Adrenal gland (tissue), 12 donors: ENCODE results near the gene C16orf78. TPM values are rescaled to one million over a fixed set of nuclear protein-coding genes. Genes with fewer than 3 reads are reported as not detected.
A peak's percentile ranks its signal among the peaks of the same experiment; 100 is the strongest.

ENCODE experiments used
- DNase-seq, 7 donors: peaks; one replicate each; pipeline ENCODE4 v3.0.0-alpha.2; 2019 to 2020
- H3K27ac ChIP-seq, 5 donors: fragments of 200-600 bp; sonication (generic) in 4 of 5; 1 replicate in 3 of 5; 2 replicates in 2 of 5; pipeline versions ENCODE4 v1.5.1 to v1.8.0; 2016 to 2020; ENCODE audit warnings: mild to moderate bottlenecking in 1 of 5
- H3K27me3 ChIP-seq: fragments of 200-600 bp; 2 replicates; pipeline ENCODE4 v1.8.0; 2021
- H3K36me3 ChIP-seq, 2 donors: fragments of 200-600 bp; replicated peaks in 1 of 2; 1 replicate in 1 of 2; 2 replicates in 1 of 2; pipeline versions ENCODE4 v1.5.1 to v1.8.0; 2018 to 2022
- H3K4me1 ChIP-seq, 2 donors: fragments of 200-600 bp; replicated peaks in 1 of 2; 1 replicate in 1 of 2; 2 replicates in 1 of 2; pipeline versions ENCODE4 v1.5.1 to v1.8.0; 2018 to 2021
- H3K4me3 ChIP-seq, 4 donors: fragments of 200-600 bp; sonication (generic) in 3 of 4; one replicate each; pipeline ENCODE4 v1.5.1; 2016 to 2018
- H3K9me3 ChIP-seq, 3 donors: fragments of 200-600 bp; sonication (generic) in 1 of 3; replicated peaks in 1 of 3; 1 replicate in 2 of 3; 2 replicates in 1 of 3; pipeline versions ENCODE4 v1.5.1 to v1.8.0; 2016 to 2021
- CTCF ChIP-seq, 6 experiments: fragments of 450-650 bp in 4 of 6; fragments of 200-600 bp in 2 of 6; sonication (generic) in 1 of 6; IDR thresholded peaks; 1 replicate in 5 of 6; 2 replicates in 1 of 6; pipeline versions ENCODE4 v1.5.1 to v1.8.0; 2016 to 2021; ENCODE audit warnings: antibody characterized with exemption in 6 of 6, mild to moderate bottlenecking in 2 of 6, moderate library complexity in 1 of 6
- POLR2A ChIP-seq, 2 donors: fragments of 450-650 bp; IDR thresholded peaks; one replicate each; pipeline ENCODE4 v1.6.1; 2017; ENCODE audit warnings: antibody characterized with exemption in 2 of 2, mild to moderate bottlenecking in 2 of 2, moderate library complexity in 1 of 2
- WGBS, 4 donors: extraction: QIAGEN DNeasy Blood & Tissue Kit in 2 of 4; methylation state at CpG; one replicate each; pipeline versions ENCODE4 v1.1.5 to v1.1.7; 2013 to 2017; 5-methylcytosine and 5-hydroxymethylcytosine counted together
- intact Hi-C, 2 donors: fragments of 100-400 bp; cut with DNase I; formaldehyde crosslinking; loops; one replicate each; pipeline versions ENCODE4 v1.14.1 to v1.15.0; 2022 to 2023
- polyA plus RNA-seq, 3 donors: library from polyadenylated mRNA; stranded (reverse); fragments of 200-250 nt in 2 of 3; fragments of 350-450 nt in 1 of 3; fragmentation: Illumina TruSeq in 1 of 3; extraction: RNeasy Lipid Tissue Mini Kit (QIAGEN cat#74804) in 1 of 3; gene quantifications; one replicate each; pipeline ENCODE4 v1.2.3, GENCODE V29; 2013 to 2014
- total RNA-seq, 9 donors: library from RNA; depleted of rRNA in 4 of 9; stranded (reverse); fragments of >200 nt in 4 of 9; fragments of 120-200 nt in 1 of 9; fragmentation: NEBNext Ultra II Directional in 1 of 9; extraction: Animal tissue kit (Norgen Biotek cat#: 25700) in 1 of 9; gene quantifications; one replicate each; pipeline versions ENCODE4 v1.1.0 to v1.2.4, GENCODE V29; 2013 to 2023
- donor health status: healthy with polysubstance abuse.
- donor health status: Bipolar disorder and iron deficiency.
- donor health status: DM: yes; HTN: yes; CAD: no.
- donor health status: DM: no; HTN: no; CAD: no.
- donor health status: DM: no; HTN: no; CAD: no.
- donor health status: DM: yes; HTN: yes; CAD: no.

C16orf78 gene
- total and polyA plus RNA-seq, 12 donors = not detected

- WGBS, 4 donors = 93 to 100% (median 96%) methylated on average over 2 of the region's 2 CpGs
- H3K27me3 ChIP-seq = no peaks in the 10 kb centered on the region
- H3K36me3 ChIP-seq = no peaks in the 10 kb centered on the region
- no peak overlapping the region for H3K4me3 ChIP-seq
- TF ChIP-seq CTCF (IDR thresholded peaks at IDR 0.05) (no peak), POLR2A (IDR thresholded peaks at IDR 0.05) (no peak)
- DNase-seq = peak in 2 of 7 donors; percentile 7 to 25
- no peak overlapping the region for H3K27ac ChIP-seq
- H3K9me3 ChIP-seq = no peaks in the 10 kb centered on the region
- H3K4me1 ChIP-seq = no peaks in the 10 kb centered on the region
- intact Hi-C loops = loop anchor here in 1 of 2 donors (5.0 kb wide), 2 partner anchors 183 to 513 kb away; no protein-coding TSS in a partner anchor
These were observed 35.5 kb downstream of the C16orf78 start for GRCh38 chr16:49409121-49409520.

- H3K4me3 ChIP-seq = no peak overlapping the region
- no peaks in the 10 kb centered on the region for H3K36me3 ChIP-seq
- 60 to 94% (median 89%) methylated on average over 1 to 3 of the region's 3 CpGs for WGBS, 4 donors
- H3K27me3 ChIP-seq = no peaks in the 10 kb centered on the region
- no peak overlapping the region for H3K27ac ChIP-seq
- no peak for TF ChIP-seq CTCF (IDR thresholded peaks at IDR 0.05)
- TF ChIP-seq POLR2A (IDR thresholded peaks at IDR 0.05) = no peak
- DNase-seq = peak in 1 of 7 donors; percentile 5
- no peaks in the 10 kb centered on the region for H3K9me3 ChIP-seq
- H3K4me1 ChIP-seq = no peaks in the 10 kb centered on the region
- intact Hi-C loops = loop anchor here in 1 of 2 donors (10.0 kb wide), 1 partner anchor 195 kb away; no protein-coding TSS in a partner anchor
These were observed 36.6 kb downstream of the C16orf78 start for GRCh38 chr16:49410226-49410625.

GRCh38 chr16:49411121-49411970, 37.7 kb downstream of the C16orf78 start:
- Histone ChIP-seq H3K27ac (no peak overlapping the region), H3K36me3 (no peaks in the 10 kb centered on the region), H3K4me3 (no peak overlapping the region), H3K27me3 (no peaks in the 10 kb centered on the region), H3K9me3 (no peaks in the 10 kb centered on the region), H3K4me1 (no peaks in the 10 kb centered on the region)
- intact Hi-C loops = loop anchor here in 1 of 2 donors (10.0 kb wide), 1 partner anchor 193 kb away; no protein-coding TSS in a partner anchor
- no peak for TF ChIP-seq CTCF (IDR thresholded peaks at IDR 0.05)
- DNase-seq = no peak
- WGBS, 4 donors = 77 to 81% (median 80%) methylated on average over 5 to 11 of the region's 11 CpGs

GRCh38 chr16:49414671-49415070, 41.1 kb downstream of the C16orf78 start:
- intact Hi-C loops = loop anchor here in 1 of 2 donors (10.0 kb wide), 1 partner anchor 190 kb away; no protein-coding TSS in a partner anchor
- 66 to 78% (median 71%) methylated on average over 15 of the region's 15 CpGs for whole genome bisulfite sequencing, 4 donors
- H3K4me1 ChIP-seq = no peaks in the 10 kb centered on the region

More at GRCh38 chr16:49414671-49415070, 41.1 kb downstream of the C16orf78 start:
- H3K27ac ChIP-seq = no peak overlapping the region
- no peak for TF ChIP-seq POLR2A (IDR thresholded peaks at IDR 0.05)
- TF ChIP-seq CTCF (IDR thresholded peaks at IDR 0.05) = no peak
- no peaks in the 10 kb centered on the region for H3K9me3 ChIP-seq
- H3K36me3 ChIP-seq = no peaks in the 10 kb centered on the region
- DNase-seq = no peak
- no peaks in the 10 kb centered on the region for H3K27me3 ChIP-seq
- no peak overlapping the region for H3K4me3 ChIP-seq
